Measurements from ENCODE around the gene ISG20L2. TPM values are rescaled to one million over a fixed set of nuclear protein-coding genes. Genes with fewer than 3 reads are reported as not detected.

Gene ISG20L2
- total RNA-seq, 2 donors from 2014 or later, result 46.2 to 50.7 TPM

- peaks cover 28 to 31% of the 10 kb centered on the region in 2 donors for H3K36me3 Mint-ChIP-seq
- peak; percentile 80 to 88 for DNase-seq (ENCODE audit: low spot score in 2 of 2)
- H3K9me3 Mint-ChIP-seq, result no peaks in the 10 kb centered on the region
- H3K27ac Mint-ChIP-seq, result peak within 1 kb of the TSS in 1 of 2 donors; percentile 100
- peak; percentile 75 to 80 for ATAC-seq
These were observed 504 bp downstream of the ISG20L2 start, which contains the start of gene METTL25B for GRCh38 chr1:156727926-156728598. TSS of gene METTL25B (plus strand) at chr1:156728469. CDS start at chr1:156729105, 636 bp downstream.

- H3K36me3 Mint-ChIP-seq, result peaks cover 28 to 31% of the 10 kb centered on the region in 2 donors
- DNase-seq (ENCODE audit: low spot score in 2 of 2) (no peak), ATAC-seq (no peak)
- H3K27ac Mint-ChIP-seq, result no peak overlapping the region
- H3K9me3 Mint-ChIP-seq, result no peaks in the 10 kb centered on the region
These were observed 1.1 kb downstream of the ISG20L2 start for GRCh38 chr1:156727492-156727891.

GRCh38 chr1:156726549-156727226 lies 1.9 kb downstream of the ISG20L2 start:
- no peaks in the 10 kb centered on the region for H3K9me3 Mint-ChIP-seq
- ATAC-seq, result no peak
- H3K27ac Mint-ChIP-seq, result no peak overlapping the region
- H3K36me3 Mint-ChIP-seq, result peaks cover 28 to 31% of the 10 kb centered on the region in 2 donors
- peak in 1 of 2 donors; percentile 66 for DNase-seq (ENCODE audit: low spot score in 2 of 2)

DNA sequence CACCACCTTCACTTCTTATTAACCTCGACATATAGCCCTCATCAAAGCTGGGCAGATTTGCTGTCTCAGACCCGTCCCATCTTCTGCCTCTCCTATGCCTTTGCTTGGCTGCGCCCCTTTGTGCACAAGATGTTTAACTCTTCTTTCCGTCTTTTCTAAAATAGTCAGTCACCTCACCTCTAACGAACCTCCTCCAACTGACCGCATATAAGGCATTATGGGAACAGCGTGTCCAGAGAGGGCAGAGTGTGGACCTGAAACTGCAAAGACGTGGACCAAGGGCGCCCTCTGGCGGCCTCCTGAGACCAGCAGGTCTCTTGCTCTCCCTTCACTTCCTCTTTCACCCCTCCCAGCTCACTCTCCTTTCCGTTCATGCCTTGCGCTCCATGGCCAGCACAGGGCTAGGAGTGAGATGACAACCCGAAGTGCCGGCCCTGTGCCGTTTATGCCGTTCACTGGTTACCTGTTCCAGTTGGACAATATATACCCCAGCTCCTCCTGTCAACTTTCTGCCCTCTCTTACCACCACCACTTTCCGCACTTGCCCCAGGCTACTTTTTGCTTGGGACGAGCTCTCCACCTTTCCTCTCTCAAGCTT lies 2.8 kb downstream of the ISG20L2 start:
- no peaks in the 10 kb centered on the region for H3K9me3 Mint-ChIP-seq
- DNase-seq (ENCODE audit: low spot score in 2 of 2), result peak; percentile 81 to 84
- no peak overlapping the region for H3K27ac Mint-ChIP-seq
- peak; percentile 31 to 36 for ATAC-seq
- peaks cover 28 to 31% of the 10 kb centered on the region in 2 donors for H3K36me3 Mint-ChIP-seq

GRCh38 chr1:156721535-156721934 lies 7.0 kb downstream of the ISG20L2 start:
- DNase-seq (ENCODE audit: low spot score in 2 of 2) (no peak), ATAC-seq (peak in 1 of 2 donors; percentile 48)
- H3K36me3 Mint-ChIP-seq, result peaks cover 15 to 18% of the 10 kb centered on the region in 2 donors
- H3K27ac Mint-ChIP-seq, result peak overlapping the region; percentile 58 to 93
- H3K9me3 Mint-ChIP-seq, result no peaks in the 10 kb centered on the region

GRCh38 chr1:156721131-156721530 lies 7.4 kb downstream of the ISG20L2 start:
- peak overlapping the region; percentile 58 to 93 for H3K27ac Mint-ChIP-seq
- no peaks in the 10 kb centered on the region for H3K9me3 Mint-ChIP-seq
- no peak for DNase-seq (ENCODE audit: low spot score in 2 of 2)
- H3K36me3 Mint-ChIP-seq, result peaks cover 15 to 18% of the 10 kb centered on the region in 2 donors
- ATAC-seq, result no peak

- Mint-ChIP-seq H3K36me3 (no peaks in the 10 kb centered on the region), H3K27ac (no peak overlapping the region), H3K9me3 (no peaks in the 10 kb centered on the region)
- no peak for ATAC-seq
- no peak for DNase-seq (ENCODE audit: low spot score in 2 of 2)
These were observed 11.2 kb downstream of the ISG20L2 start for GRCh38 chr1:156717351-156717750.

DNA sequence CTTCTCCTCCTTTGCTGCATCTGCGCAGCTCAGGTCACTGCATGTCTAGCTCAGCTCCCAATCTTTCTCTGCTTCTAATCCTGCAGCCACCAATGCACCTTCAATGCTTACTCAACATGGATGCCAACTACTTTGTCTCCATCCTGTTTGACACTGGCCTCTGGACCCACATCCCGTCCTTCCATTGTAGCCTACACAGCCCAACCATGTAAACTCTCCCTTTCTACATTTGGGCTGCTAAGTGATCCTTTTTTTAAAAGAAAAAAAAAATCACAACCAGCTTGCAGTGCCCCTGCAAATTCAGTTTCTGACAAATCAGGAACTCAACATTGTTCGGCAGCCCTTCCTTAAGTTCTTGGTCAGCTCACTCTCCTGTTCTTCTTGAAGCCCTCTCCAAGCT lies 13.7 kb downstream of the ISG20L2 start:
- Mint-ChIP-seq H3K27ac (peak overlapping the region in 1 of 2 donors; percentile 0), H3K9me3 (no peaks in the 10 kb centered on the region), H3K36me3 (no peaks in the 10 kb centered on the region)
- ATAC-seq (no peak), DNase-seq (ENCODE audit: low spot score in 2 of 2) (no peak)

DNA sequence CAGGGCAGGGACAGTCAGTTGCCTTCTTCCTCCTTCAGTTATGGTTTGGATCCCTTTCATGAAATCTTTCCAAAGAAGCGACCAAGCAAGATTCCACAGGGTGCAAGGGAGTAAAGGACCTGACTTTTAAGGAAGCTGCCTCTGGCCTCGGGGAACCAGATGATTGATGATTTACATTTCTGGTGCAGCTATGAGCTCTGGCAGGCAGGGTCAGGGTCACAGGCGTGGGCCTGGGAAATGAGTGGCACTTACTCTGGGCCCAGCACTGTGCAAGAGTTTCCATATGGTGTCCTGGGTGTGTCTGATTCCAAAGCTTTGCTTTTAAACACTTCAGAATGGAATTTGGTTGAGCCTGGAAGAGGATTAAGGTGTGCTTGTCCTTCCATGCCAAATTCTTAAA lies 15.9 kb downstream of the ISG20L2 start:
- Mint-ChIP-seq H3K27ac (no peak overlapping the region), H3K9me3 (no peaks in the 10 kb centered on the region), H3K36me3 (no peaks in the 10 kb centered on the region)
- ATAC-seq, result no peak
- DNase-seq (ENCODE audit: low spot score in 2 of 2), result no peak

DNA sequence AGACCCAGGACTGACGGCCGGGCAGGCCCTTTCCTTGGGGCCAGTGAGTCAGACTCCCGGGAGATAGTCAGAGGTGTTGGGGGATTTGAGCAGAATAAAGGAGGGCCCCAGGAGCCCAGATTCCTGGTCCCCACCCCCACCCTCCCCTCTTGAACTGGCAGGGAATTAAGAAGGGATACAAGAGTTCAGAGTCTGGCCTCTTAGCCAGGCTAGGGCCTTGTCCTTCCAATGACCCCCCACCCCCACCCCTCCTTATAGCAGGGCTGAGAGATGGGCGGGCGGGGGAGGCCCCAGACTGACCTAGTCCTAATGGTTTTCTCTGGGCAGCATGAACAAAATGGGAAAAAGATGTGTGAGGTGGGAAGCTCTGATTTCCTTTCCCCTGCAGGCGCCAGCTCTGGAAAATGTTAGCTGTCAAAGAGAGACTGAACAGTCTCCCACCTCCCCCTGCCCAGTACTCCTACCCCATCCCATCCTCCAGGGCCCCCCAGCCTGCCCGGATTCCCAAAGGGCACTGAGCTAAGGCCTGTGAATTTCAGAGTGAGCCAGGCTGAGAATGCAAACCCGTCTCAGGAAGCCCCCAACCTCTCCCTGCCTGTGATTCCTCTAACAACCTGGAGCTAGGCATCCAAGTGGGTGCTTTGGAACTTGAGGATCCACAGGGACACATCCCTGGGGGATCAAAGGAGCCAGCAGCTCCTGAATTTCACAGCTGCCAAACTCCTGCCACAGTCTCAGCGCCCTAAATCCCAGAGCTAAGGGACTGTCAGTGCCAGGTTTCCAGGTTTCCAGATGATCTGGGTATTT lies 17.4 kb downstream of the ISG20L2 start:
- H3K27ac Mint-ChIP-seq, result no peak overlapping the region
- no peak for DNase-seq (ENCODE audit: low spot score in 2 of 2)
- no peak for ATAC-seq
- no peaks in the 10 kb centered on the region for H3K9me3 Mint-ChIP-seq
- no peaks in the 10 kb centered on the region for H3K36me3 Mint-ChIP-seq

GRCh38 chr1:156709757-156710489 lies 18.6 kb downstream of the ISG20L2 start:
- no peak for DNase-seq (ENCODE audit: low spot score in 2 of 2)
- H3K36me3 Mint-ChIP-seq, result no peaks in the 10 kb centered on the region
- no peaks in the 10 kb centered on the region for H3K9me3 Mint-ChIP-seq
- no peak for ATAC-seq
- no peak overlapping the region for H3K27ac Mint-ChIP-seq

- DNase-seq (ENCODE audit: low spot score in 2 of 2) (no peak), ATAC-seq (no peak)
- no peaks in the 10 kb centered on the region for H3K9me3 Mint-ChIP-seq
- no peak overlapping the region for H3K27ac Mint-ChIP-seq
- no peaks in the 10 kb centered on the region for H3K36me3 Mint-ChIP-seq
These were observed 19.5 kb downstream of the ISG20L2 start for GRCh38 chr1:156709031-156709430.

DNA sequence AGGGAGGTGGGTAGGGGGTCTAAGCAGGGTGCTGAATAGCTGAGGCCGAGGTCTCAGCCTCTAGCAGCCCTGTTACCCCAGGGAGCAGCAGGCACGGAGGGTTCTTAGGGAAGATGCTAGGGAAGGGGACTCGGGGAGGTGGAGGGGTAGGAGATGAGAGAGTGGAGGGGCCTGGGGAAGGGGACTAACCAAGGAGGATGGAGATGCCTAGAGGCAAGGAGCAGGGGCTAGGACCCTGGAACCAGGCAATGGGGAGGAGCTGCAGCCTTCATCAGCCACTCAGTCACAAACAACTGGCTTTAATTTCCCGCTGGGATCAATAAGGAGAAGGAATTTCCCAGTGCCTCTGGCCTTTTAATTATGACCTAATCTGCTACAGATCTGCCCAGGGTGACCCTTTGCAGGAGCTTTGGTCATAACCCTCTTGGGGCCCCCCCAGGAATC lies 20.3 kb downstream of the ISG20L2 start:
- ATAC-seq (no peak), DNase-seq (ENCODE audit: low spot score in 2 of 2) (no peak)
- H3K27ac Mint-ChIP-seq, result peak overlapping the region in 1 of 2 donors; percentile 23
- no peaks in the 10 kb centered on the region for H3K36me3 Mint-ChIP-seq
- no peaks in the 10 kb centered on the region for H3K9me3 Mint-ChIP-seq

GRCh38 chr1:156707417-156708217 lies 20.9 kb downstream of the ISG20L2 start:
- H3K36me3 Mint-ChIP-seq, result no peaks in the 10 kb centered on the region
- ATAC-seq (peak in 1 of 2 donors; percentile 52), DNase-seq (ENCODE audit: low spot score in 2 of 2) (no peak)
- no peaks in the 10 kb centered on the region for H3K9me3 Mint-ChIP-seq
- H3K27ac Mint-ChIP-seq, result no peak overlapping the region

GRCh38 chr1:156706657-156707416 lies 21.7 kb downstream of the ISG20L2 start:
- no peak for ATAC-seq
- no peaks in the 10 kb centered on the region for H3K9me3 Mint-ChIP-seq
- H3K36me3 Mint-ChIP-seq, result no peaks in the 10 kb centered on the region
- no peak for DNase-seq (ENCODE audit: low spot score in 2 of 2)
- H3K27ac Mint-ChIP-seq, result no peak overlapping the region

Data from activated naive CD4-positive, alpha-beta T cell treated with anti-CD3 and anti-CD28 coated beads, Interleukin-2, amount 50 U/mL, for 72 hours (primary cell).